Measurements from ENCODE around the gene ZNF140.

ZNF140 gene

GRCh38 chr12:133106253-133106652 lies 25.5 kb downstream of the ZNF140 start:
- no peak overlapping the region for H3K4me3 ChIP-seq (ENCODE audit: low read depth, low read length)
- TF ChIP-seq, protein P1, sequence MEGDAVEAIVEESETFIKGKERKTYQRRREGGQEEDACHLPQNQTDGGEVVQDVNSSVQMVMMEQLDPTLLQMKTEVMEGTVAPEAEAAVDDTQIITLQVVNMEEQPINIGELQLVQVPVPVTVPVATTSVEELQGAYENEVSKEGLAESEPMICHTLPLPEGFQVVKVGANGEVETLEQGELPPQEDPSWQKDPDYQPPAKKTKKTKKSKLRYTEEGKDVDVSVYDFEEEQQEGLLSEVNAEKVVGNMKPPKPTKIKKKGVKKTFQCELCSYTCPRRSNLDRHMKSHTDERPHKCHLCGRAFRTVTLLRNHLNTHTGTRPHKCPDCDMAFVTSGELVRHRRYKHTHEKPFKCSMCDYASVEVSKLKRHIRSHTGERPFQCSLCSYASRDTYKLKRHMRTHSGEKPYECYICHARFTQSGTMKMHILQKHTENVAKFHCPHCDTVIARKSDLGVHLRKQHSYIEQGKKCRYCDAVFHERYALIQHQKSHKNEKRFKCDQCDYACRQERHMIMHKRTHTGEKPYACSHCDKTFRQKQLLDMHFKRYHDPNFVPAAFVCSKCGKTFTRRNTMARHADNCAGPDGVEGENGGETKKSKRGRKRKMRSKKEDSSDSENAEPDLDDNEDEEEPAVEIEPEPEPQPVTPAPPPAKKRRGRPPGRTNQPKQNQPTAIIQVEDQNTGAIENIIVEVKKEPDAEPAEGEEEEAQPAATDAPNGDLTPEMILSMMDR (IDR thresholded peaks at IDR 0.05; ENCODE audit: low read depth, low read length), result no peak

GRCh38 chr12:133107121-133107520 lies 26.4 kb downstream of the ZNF140 start:
- TF ChIP-seq, protein P1 (IDR thresholded peaks at IDR 0.05; ENCODE audit: low read depth, low read length), result no peak
- H3K4me3 ChIP-seq (ENCODE audit: low read depth, low read length), result no peak overlapping the region

- H3K4me3 ChIP-seq (ENCODE audit: low read depth, low read length), result no peak overlapping the region
- TF ChIP-seq, protein P1 (IDR thresholded peaks at IDR 0.05; ENCODE audit: low read depth, low read length), result no peak
Observed at GRCh38 chr12:133108150-133108549, 27.4 kb downstream of the ZNF140 start.

DNA sequence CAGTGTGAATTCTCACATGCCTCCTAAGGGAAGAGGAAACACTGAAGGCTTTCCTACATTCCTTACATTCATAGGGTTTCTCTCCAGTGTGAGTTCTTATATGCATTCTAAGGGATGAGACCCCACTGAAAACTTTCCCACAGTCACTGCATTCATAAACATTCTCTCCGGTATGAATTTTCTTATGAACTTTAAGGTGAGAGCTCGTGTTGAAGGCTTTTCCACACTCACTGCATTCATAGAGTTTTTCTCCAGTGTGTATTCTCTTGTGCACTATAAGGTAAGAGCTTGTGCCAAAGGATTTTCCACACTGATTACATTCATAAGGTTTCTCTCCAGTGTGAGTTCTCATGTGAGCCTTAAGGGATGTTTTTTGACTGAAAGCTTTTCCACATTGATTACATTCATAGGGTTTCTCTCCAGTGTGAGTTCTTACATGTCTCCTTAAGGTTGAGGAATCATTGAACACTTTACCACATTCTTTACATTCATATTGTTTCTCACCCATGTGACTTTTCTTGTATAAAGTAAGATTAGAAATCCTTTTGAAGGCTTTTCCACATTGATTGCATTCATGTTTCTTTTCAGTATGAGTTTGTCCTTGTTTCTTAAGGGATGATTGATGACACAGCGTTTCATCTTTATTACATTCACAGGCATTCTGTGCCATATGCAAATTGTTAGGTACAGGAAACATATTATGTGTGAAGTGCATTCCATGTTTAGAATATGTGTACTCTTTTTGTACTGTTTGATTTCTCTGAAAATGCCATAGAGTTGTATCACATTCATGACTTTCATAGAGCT lies 39.9 kb downstream of the ZNF140 start:
- TF ChIP-seq, protein P1 (IDR thresholded peaks at IDR 0.05; ENCODE audit: low read depth, low read length), result no peak
- no peak overlapping the region for H3K4me3 ChIP-seq (ENCODE audit: low read depth, low read length)

GRCh38 chr12:133124674-133125073 lies 44.0 kb downstream of the ZNF140 start:
- TF ChIP-seq, protein P1 (IDR thresholded peaks at IDR 0.05; ENCODE audit: low read depth, low read length), result no peak
- H3K4me3 ChIP-seq (ENCODE audit: low read depth, low read length), result no peak overlapping the region

GRCh38 chr12:133129368-133130037 lies 48.8 kb downstream of the ZNF140 start:
- H3K4me3 ChIP-seq (ENCODE audit: low read depth, low read length), result peak overlapping the region; percentile 83
- TF ChIP-seq, protein P1 (IDR thresholded peaks at IDR 0.05; ENCODE audit: low read depth, low read length), result no peak

Data from WI38 (cell line).